Transverse colon (tissue), 4 donors: ENCODE measurements around the gene C9orf40. TPM values are rescaled to one million over a fixed set of nuclear protein-coding genes. Genes with fewer than 3 reads are reported as not detected.

Experiments
- DNase-seq: peaks from one replicate; pipeline ENCODE4 v3.0.0-alpha.2; 2019
- H3K27ac ChIP-seq, 4 donors: fragments of 200-600 bp; sonication (generic); 2 replicates each; pipeline ENCODE4 v1.5.1; 2016 to 2018; ENCODE audit warnings: inconsistent platforms in 4 of 4
- H3K27me3 ChIP-seq: fragments of 200-600 bp; sonication (generic); 2 replicates; pipeline ENCODE4 v1.5.1; 2017; ENCODE audit warnings: inconsistent platforms
- H3K36me3 ChIP-seq, 4 donors: fragments of 200-600 bp; sonication (generic); 2 replicates each; pipeline ENCODE4 v1.5.1; 2017 to 2019; ENCODE audit warnings: inconsistent platforms in 4 of 4
- H3K4me1 ChIP-seq, 4 donors: fragments of 200-600 bp; sonication (generic); 2 replicates each; pipeline ENCODE4 v1.5.1; 2017 to 2020; ENCODE audit warnings: inconsistent platforms in 4 of 4
- H3K4me3 ChIP-seq, 4 donors: fragments of 200-600 bp; sonication (generic); 1 replicate in 1 of 4; 2 replicates in 3 of 4; pipeline versions ENCODE4 v1.5.1 to v1.6.1; 2017 to 2019; ENCODE audit warnings: inconsistent platforms in 4 of 4
- H3K9me3 ChIP-seq, 2 donors: fragments of 200-600 bp; sonication (generic); 2 replicates each; pipeline ENCODE4 v1.5.1; 2017 to 2019; ENCODE audit warnings: inconsistent platforms in 2 of 2
- CTCF ChIP-seq, 5 experiments: fragments of 200-600 bp in 3 of 5; fragments of 450-650 bp in 2 of 5; sonication (generic) in 3 of 5; IDR thresholded peaks; 1 replicate in 2 of 5; 2 replicates in 3 of 5; pipeline ENCODE4 v1.5.1; 2016 to 2017; ENCODE audit warnings: antibody characterized with exemption in 5 of 5, inconsistent platforms in 3 of 5, mild to moderate bottlenecking in 2 of 5, moderate library complexity in 1 of 5
- EP300 ChIP-seq: sonication (generic); formaldehyde crosslinking; IDR thresholded peaks from one replicate; pipeline ENCODE4 v1.6.1; 2017; ENCODE audit warnings: antibody characterized with exemption, low read depth
- POLR2A ChIP-seq: fragments of 450-650 bp; IDR thresholded peaks from one replicate; pipeline ENCODE4 v1.6.1; 2016; ENCODE audit warnings: antibody characterized with exemption, mild to moderate bottlenecking, moderate library complexity
- POLR2AphosphoS5 ChIP-seq, 3 donors: sonication (generic); formaldehyde crosslinking; IDR thresholded peaks; one replicate each; pipeline ENCODE4 v1.6.1; 2016; ENCODE audit warnings: antibody characterized with exemption in 3 of 3
- in situ Hi-C, 4 donors: fragments of 200-750 bp; cut with MboI; loops; one replicate each; pipeline versions ENCODE4 v1.15.0 to v1.15.1; 2017; ENCODE audit warnings: low sequenced_read_pairs in 3 of 4, low pct_ligation_motif_present in 1 of 4, low pct_unique_long_range_greater_than_20kb in 1 of 4
- intact Hi-C: fragments of 100-400 bp; cut with DNase I; formaldehyde crosslinking; loops from one replicate; pipeline ENCODE4 v1.15.1; 2023; ENCODE audit warnings: low total_unique reads
- total RNA-seq, 4 donors: library from RNA; depleted of rRNA; stranded (reverse); fragments of >200 nt; gene quantifications; one replicate each; pipeline ENCODE4 v1.1.0, GENCODE V29; 2016

The C9orf40 gene
- total RNA-seq, 4 donors from 2014 or later = 4.2 to 12.3 (median 10.6) TPM; not detected in 1

- intact Hi-C loops = no loop called here
- no peak for DNase-seq
- Histone ChIP-seq H3K4me1 (no peaks in the 10 kb centered on the region), H3K9me3 (no peaks in the 10 kb centered on the region), H3K4me3 (no peak overlapping the region), H3K27me3 (no peaks in the 10 kb centered on the region), H3K27ac (no peak overlapping the region), H3K36me3 (no peaks in the 10 kb centered on the region)
- in situ Hi-C loops = no loop called here
- no peak for TF ChIP-seq POLR2A
- TF ChIP-seq EP300 = no peak
- no peak for TF ChIP-seq CTCF (IDR thresholded peaks at IDR 0.05)
- no peak for TF ChIP-seq POLR2AphosphoS5 (IDR thresholded peaks at IDR 0.05)
Measured at GRCh38 chr9:74901001-74901400, 51.7 kb downstream of the C9orf40 start.

Other genes starting within 250 kb of the C9orf40 start
- gene TRPM6, start 65.0 kb downstream of the C9orf40 start, total RNA-seq = 100 to 1,000 TPM in 1 of 4 donors, 10 to 100 TPM in 3; 21.5 to 122 (median 51.6) TPM
- 10 to 100 TPM; 21.7 to 29.1 (median 25.1) TPM for gene CARNMT1, start 75.4 kb upstream of the C9orf40 start, total RNA-seq
- 10 to 100 TPM in 2 of 4 donors, 1 to 10 TPM in 2; 3.4 to 36.7 (median 21.6) TPM for gene NMRK1, start 135.2 kb upstream of the C9orf40 start, total RNA-seq
- 10 to 100 TPM in 2 of 4 donors, 1 to 10 TPM in 1, under 1 TPM in 1; 0.60 to 37.8 (median 19.0) TPM for gene OSTF1, start 135.6 kb upstream of the C9orf40 start, total RNA-seq